Activated naive CD8-positive, alpha-beta T cell treated with anti-CD3 and anti-CD28 coated beads, Interleukin-2, amount 50 U/mL, for 24 hours (primary cell): ENCODE results near the gene GNA14.
"Not testable (repeated sequence)": the region's sequence is repeated elsewhere in the genome, so short reads cannot be mapped to it uniquely, and the experiment has no call there.

ENCODE experiments used
- ATAC-seq: fragments of 150-1000 bp; cut with Tn5 transposase; one replicate; pipeline ENCODE4 v1.10.0; 2021
- DNase-seq: peaks from one replicate; pipeline ENCODE4 v3.0.0; 2021
- H3K27ac Mint-ChIP-seq: one replicate; pipeline ENCODE4 v1.8.0; 2021; ENCODE audit warnings: mild to moderate bottlenecking, mixed read lengths
- H3K27me3 Mint-ChIP-seq: one replicate; pipeline ENCODE4 v1.8.0; 2021; ENCODE audit warnings: mixed read lengths
- H3K36me3 Mint-ChIP-seq: one replicate; pipeline ENCODE4 v1.8.0; 2021; ENCODE audit warnings: low read depth, mixed read lengths
- H3K4me1 Mint-ChIP-seq: one replicate; pipeline ENCODE4 v1.8.0; 2021; ENCODE audit warnings: mixed read lengths
- H3K4me3 Mint-ChIP-seq: one replicate; pipeline ENCODE4 v1.8.0; 2021; ENCODE audit warnings: mild to moderate bottlenecking, moderate library complexity, mixed read lengths
- H3K9me3 Mint-ChIP-seq: one replicate; pipeline ENCODE4 v1.8.0; 2021; ENCODE audit warnings: mixed read lengths

GNA14 gene

GRCh38 chr9:77427256-77427927, 220.7 kb downstream of the GNA14 start:
- Mint-ChIP-seq H3K27me3 (no peaks in the 10 kb centered on the region), H3K9me3 (peaks cover 4% of the 10 kb centered on the region), H3K4me3 (no peak overlapping the region), H3K4me1 (no peaks in the 10 kb centered on the region), H3K27ac (no peak overlapping the region), H3K36me3 (no peaks in the 10 kb centered on the region)
- DNase-seq (no peak), ATAC-seq (no peak)

- peaks cover 4% of the 10 kb centered on the region for H3K9me3 Mint-ChIP-seq
- H3K27ac Mint-ChIP-seq = no peak overlapping the region
- ATAC-seq = no peak
- no peaks in the 10 kb centered on the region for H3K4me1 Mint-ChIP-seq
- H3K4me3 Mint-ChIP-seq = no peak overlapping the region
- no peak for DNase-seq
- H3K36me3 Mint-ChIP-seq = no peaks in the 10 kb centered on the region
- no peaks in the 10 kb centered on the region for H3K27me3 Mint-ChIP-seq
These were observed 221.4 kb downstream of the GNA14 start for GRCh38 chr9:77426712-77427111.

GRCh38 chr9:77424993-77425392, 223.1 kb downstream of the GNA14 start:
- H3K9me3 Mint-ChIP-seq = peaks cover 4% of the 10 kb centered on the region
- no peaks in the 10 kb centered on the region for H3K4me1 Mint-ChIP-seq
- ATAC-seq (no peak), DNase-seq (no peak)
- H3K36me3 Mint-ChIP-seq = no peaks in the 10 kb centered on the region
- H3K27ac Mint-ChIP-seq = no peak overlapping the region
- H3K4me3 Mint-ChIP-seq = no peak overlapping the region
- H3K27me3 Mint-ChIP-seq = no peaks in the 10 kb centered on the region

GRCh38 chr9:77423841-77424240, 224.3 kb downstream of the GNA14 start:
- no peaks in the 10 kb centered on the region for H3K4me1 Mint-ChIP-seq
- no peaks in the 10 kb centered on the region for H3K27me3 Mint-ChIP-seq
- ATAC-seq = no peak
- H3K4me3 Mint-ChIP-seq = no peak overlapping the region
- peaks cover 4% of the 10 kb centered on the region for H3K9me3 Mint-ChIP-seq
- no peak for DNase-seq
- H3K27ac Mint-ChIP-seq = no peak overlapping the region
- no peaks in the 10 kb centered on the region for H3K36me3 Mint-ChIP-seq

DNA sequence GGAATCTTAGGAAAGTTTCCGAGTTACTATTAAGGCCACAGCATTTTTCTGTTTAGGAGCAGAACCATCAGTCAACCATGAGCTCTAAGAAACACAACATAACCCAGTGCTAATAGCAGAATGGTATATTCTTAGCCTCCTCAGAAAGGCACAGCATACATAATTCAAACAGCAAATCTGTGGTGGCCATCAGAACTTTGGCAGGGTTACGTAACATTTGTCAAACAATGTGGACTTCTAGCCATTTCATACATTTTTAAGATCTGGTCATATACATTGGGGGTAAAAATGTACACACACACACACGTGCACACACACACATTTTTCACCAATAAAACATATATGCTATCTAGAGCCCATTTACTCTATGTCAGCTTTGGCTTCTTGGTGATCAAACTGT, 225.2 kb downstream of the GNA14 start:
- Mint-ChIP-seq H3K36me3 (no peaks in the 10 kb centered on the region), H3K4me1 (no peaks in the 10 kb centered on the region), H3K4me3 (no peak overlapping the region), H3K9me3 (peaks cover 4% of the 10 kb centered on the region), H3K27ac (no peak overlapping the region), H3K27me3 (no peaks in the 10 kb centered on the region)
- no peak for ATAC-seq
- DNase-seq = no peak

- Mint-ChIP-seq H3K27ac (no peak overlapping the region), H3K36me3 (no peaks in the 10 kb centered on the region), H3K4me1 (no peaks in the 10 kb centered on the region), H3K27me3 (no peaks in the 10 kb centered on the region), H3K4me3 (no peak overlapping the region), H3K9me3 (peaks cover 4% of the 10 kb centered on the region)
- ATAC-seq (no peak), DNase-seq (no peak)
These were observed 226.4 kb downstream of the GNA14 start for GRCh38 chr9:77421506-77422265.

- peaks cover 4% of the 10 kb centered on the region for H3K9me3 Mint-ChIP-seq
- DNase-seq (no peak), ATAC-seq (no peak)
- no peaks in the 10 kb centered on the region for H3K27me3 Mint-ChIP-seq
- H3K36me3 Mint-ChIP-seq = no peaks in the 10 kb centered on the region
- H3K4me3 Mint-ChIP-seq = no peak overlapping the region
- no peaks in the 10 kb centered on the region for H3K4me1 Mint-ChIP-seq
- no peak overlapping the region for H3K27ac Mint-ChIP-seq
These were observed 227.5 kb downstream of the GNA14 start for GRCh38 chr9:77420641-77421040.

GRCh38 chr9:77418226-77418625, 229.9 kb downstream of the GNA14 start:
- Mint-ChIP-seq H3K9me3 (no peaks in the 10 kb centered on the region), H3K27me3 (no peaks in the 10 kb centered on the region), H3K4me3 (no peak overlapping the region), H3K4me1 (no peaks in the 10 kb centered on the region), H3K27ac (no peak overlapping the region), H3K36me3 (peaks cover 2% of the 10 kb centered on the region)
- DNase-seq (no peak), ATAC-seq (no peak)

DNA sequence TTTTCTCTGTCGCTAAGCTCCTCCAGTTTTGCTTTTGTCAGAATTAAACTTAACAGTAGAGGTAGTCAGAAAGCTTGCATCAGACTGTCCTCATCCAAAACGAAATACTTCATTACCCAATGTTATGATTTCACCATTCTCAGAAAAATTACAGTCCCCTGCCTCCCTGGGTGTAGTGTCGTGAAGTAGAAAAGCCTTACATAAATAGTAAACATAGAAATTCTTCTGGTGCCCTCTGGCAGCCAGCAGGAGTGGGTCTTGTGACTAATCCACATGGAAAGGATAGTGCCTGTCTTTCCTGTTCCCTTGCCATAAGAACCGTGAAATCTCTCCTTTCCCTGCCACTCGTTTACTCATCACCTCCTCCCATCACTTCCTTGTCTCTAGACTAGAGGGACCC, 230.6 kb downstream of the GNA14 start:
- no peak overlapping the region for H3K27ac Mint-ChIP-seq
- H3K4me3 Mint-ChIP-seq = no peak overlapping the region
- H3K36me3 Mint-ChIP-seq = peaks cover 2% of the 10 kb centered on the region

GRCh38 chr9:77408521-77408920, 239.6 kb downstream of the GNA14 start:
- peaks cover 50% of the 10 kb centered on the region for H3K36me3 Mint-ChIP-seq
- H3K4me1 Mint-ChIP-seq, DNase-seq, H3K27ac Mint-ChIP-seq, H3K27me3 Mint-ChIP-seq, H3K4me3 Mint-ChIP-seq, ATAC-seq, H3K9me3 Mint-ChIP-seq: not testable (repeated sequence)

More for the DNA sequence above, 230.6 kb downstream of the GNA14 start:
- no peaks in the 10 kb centered on the region for H3K4me1 Mint-ChIP-seq
- H3K9me3 Mint-ChIP-seq = no peaks in the 10 kb centered on the region
- DNase-seq (no peak), ATAC-seq (no peak)
- no peaks in the 10 kb centered on the region for H3K27me3 Mint-ChIP-seq

GRCh38 chr9:77403239-77403638, 244.9 kb downstream of the GNA14 start:
- no peak overlapping the region for H3K27ac Mint-ChIP-seq
- peaks cover 37% of the 10 kb centered on the region for H3K36me3 Mint-ChIP-seq
- H3K9me3 Mint-ChIP-seq = peaks cover 3% of the 10 kb centered on the region
- ATAC-seq = no peak
- H3K27me3 Mint-ChIP-seq = no peaks in the 10 kb centered on the region
- H3K4me1 Mint-ChIP-seq = no peaks in the 10 kb centered on the region
- no peak overlapping the region for H3K4me3 Mint-ChIP-seq
- DNase-seq = no peak

DNA sequence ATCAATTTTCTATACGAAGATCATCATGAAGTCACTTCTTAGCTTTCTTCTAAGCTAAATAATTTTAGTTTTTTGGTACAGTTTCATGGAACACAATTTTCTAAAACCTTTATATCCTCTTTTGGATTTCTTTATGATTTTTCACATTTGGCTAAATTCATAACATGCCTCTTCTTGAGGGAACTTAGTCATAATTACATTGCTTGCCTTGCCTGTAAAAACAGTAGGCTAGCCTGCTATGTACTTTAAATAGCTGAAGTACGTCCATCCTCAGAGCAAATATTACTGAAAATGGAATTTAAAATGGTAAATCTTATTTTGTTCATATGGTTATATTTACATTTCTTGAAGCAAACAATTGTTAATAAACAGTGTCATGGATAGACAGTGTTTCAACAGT, 245.8 kb downstream of the GNA14 start:
- H3K27ac Mint-ChIP-seq = no peak overlapping the region
- no peaks in the 10 kb centered on the region for H3K27me3 Mint-ChIP-seq
- DNase-seq (no peak), ATAC-seq (no peak)
- no peak overlapping the region for H3K4me3 Mint-ChIP-seq
- H3K9me3 Mint-ChIP-seq = no peaks in the 10 kb centered on the region
- no peaks in the 10 kb centered on the region for H3K4me1 Mint-ChIP-seq
- peaks cover 30% of the 10 kb centered on the region for H3K36me3 Mint-ChIP-seq

- no peaks in the 10 kb centered on the region for H3K9me3 Mint-ChIP-seq
- DNase-seq (no peak), ATAC-seq (no peak)
- H3K27me3 Mint-ChIP-seq = no peaks in the 10 kb centered on the region
- no peak overlapping the region for H3K4me3 Mint-ChIP-seq
- no peak overlapping the region for H3K27ac Mint-ChIP-seq
- peaks cover 11% of the 10 kb centered on the region for H3K36me3 Mint-ChIP-seq
- H3K4me1 Mint-ChIP-seq = no peaks in the 10 kb centered on the region
These were observed 248.2 kb downstream of the GNA14 start for GRCh38 chr9:77399964-77400363.

DNA sequence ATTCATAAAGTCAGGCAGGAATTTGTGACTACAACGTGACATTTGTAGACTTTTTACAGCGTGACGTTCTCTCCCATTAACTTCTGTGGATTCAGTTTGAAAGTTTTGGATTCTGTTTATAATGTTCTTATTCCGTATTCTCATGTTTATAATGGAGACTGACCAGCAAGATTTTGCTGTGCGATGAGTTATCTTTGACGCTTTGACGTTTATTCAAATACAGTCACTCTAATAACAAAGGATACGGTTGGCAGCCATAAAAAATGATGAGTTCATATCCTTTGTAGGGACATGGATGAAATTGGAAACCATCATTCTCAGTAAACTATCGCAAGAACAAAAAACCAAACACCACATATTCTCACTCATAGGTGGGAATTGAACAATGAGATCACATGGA, 249.5 kb downstream of the GNA14 start:
- H3K27ac Mint-ChIP-seq, H3K27me3 Mint-ChIP-seq, H3K36me3 Mint-ChIP-seq, H3K4me3 Mint-ChIP-seq, H3K4me1 Mint-ChIP-seq, H3K9me3 Mint-ChIP-seq, DNase-seq, ATAC-seq: not testable (repeated sequence)

DNA sequence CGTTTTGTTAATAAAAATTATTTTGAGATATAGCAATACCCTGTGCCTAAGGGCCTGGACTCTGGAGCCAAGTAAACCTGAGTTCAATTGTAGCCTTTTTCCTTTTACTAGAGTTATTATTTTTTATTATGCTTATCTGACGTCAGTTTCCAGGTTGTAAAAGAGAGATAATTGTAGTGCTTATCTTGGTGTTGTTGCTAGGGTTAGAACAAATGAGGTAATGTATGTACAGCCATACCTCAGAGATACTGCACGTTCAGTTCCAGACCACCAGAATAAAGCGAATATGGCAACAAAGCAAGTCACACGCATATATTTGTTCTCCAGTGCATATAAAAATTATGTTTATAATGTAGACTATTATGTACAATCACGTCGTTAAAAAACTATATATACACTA, 255.8 kb downstream of the GNA14 start:
- H3K27ac Mint-ChIP-seq = no peak overlapping the region
- DNase-seq (no peak), ATAC-seq (no peak)
- H3K4me3 Mint-ChIP-seq = no peak overlapping the region
- no peaks in the 10 kb centered on the region for H3K27me3 Mint-ChIP-seq
- no peaks in the 10 kb centered on the region for H3K9me3 Mint-ChIP-seq
- no peaks in the 10 kb centered on the region for H3K4me1 Mint-ChIP-seq
- H3K36me3 Mint-ChIP-seq = peaks cover 8% of the 10 kb centered on the region
